Measurements from ENCODE around the gene MLST8. TPM values are rescaled to one million over a fixed set of nuclear protein-coding genes. Genes with fewer than 3 reads are reported as not detected.
A peak's percentile ranks its signal among the peaks of the same experiment; 100 is the strongest.

MLST8 gene
- total RNA-seq, 1 donor from 2014 or later: 9.4 TPM

DNA sequence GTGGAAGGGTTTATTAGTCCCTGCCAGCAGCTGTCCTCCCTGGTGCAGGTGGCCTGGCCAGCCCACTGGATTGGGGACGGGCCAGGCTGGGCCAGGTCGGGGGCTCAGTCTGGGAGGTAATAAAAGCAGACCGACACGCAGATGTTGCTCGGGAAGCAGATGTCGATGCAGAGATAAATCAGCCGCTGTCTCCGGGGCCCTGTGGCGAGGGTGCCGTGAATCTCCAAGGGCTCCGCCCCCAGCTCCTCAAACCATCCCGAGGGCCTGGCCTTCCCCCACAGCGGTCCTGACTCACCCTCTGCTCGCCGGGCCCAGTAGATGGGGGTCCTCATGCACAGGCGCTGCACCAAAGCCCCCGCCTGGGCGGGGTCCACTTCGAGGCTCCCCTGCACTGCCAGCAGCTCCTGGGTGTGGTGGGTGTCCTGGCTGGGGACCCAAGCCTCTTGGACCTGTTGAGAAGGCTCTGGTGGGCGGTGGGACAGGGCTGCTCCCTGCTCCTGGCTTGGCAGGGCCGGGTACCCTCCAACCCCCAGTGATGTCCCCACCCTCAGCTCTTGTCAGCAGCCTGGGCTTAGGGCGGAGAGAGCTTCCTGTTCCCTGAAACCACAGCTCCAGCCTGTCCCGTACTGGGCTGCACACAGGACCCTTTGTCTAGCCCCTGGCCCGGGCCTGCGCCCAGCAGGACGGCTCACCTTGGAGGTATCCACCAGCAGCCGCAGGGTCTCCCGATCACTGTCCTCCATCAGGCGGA is 4.2 kb downstream of the MLST8 start:
- no peak for DNase-seq

DNA sequence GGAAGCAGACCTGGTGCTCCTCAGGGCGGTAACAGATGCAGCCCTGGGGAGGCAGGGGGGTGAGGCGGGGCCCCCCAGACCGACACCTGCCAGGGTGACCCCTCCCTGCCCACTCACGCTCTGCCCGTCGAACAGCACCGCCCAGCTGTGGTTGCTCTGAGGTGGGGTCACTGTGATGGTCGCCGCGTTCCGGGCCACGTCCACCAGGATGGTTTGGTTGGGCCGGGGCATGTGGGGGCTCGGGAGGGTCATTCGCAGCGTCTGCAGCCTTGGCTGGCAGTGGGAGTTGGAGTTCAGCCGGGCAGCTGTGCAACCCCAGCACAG is 4.7 kb downstream of the MLST8 start:
- no peak for DNase-seq

GRCh38 chr16:2210386-2211365 is 5.4 kb downstream of the MLST8 start, which contains the start of gene BRICD5:
Gene BRICD5, minus strand, starts transcription at chr16:2210863. Its CDS starts 30 bp downstream, at chr16:2210833.
- DNase-seq: no peak

- DNase-seq: no peak
These were observed 6.7 kb downstream of the MLST8 start for GRCh38 chr16:2211923-2212347.

GRCh38 chr16:2212362-2213324 is 7.4 kb downstream of the MLST8 start:
- peak; percentile 15 for DNase-seq

DNA sequence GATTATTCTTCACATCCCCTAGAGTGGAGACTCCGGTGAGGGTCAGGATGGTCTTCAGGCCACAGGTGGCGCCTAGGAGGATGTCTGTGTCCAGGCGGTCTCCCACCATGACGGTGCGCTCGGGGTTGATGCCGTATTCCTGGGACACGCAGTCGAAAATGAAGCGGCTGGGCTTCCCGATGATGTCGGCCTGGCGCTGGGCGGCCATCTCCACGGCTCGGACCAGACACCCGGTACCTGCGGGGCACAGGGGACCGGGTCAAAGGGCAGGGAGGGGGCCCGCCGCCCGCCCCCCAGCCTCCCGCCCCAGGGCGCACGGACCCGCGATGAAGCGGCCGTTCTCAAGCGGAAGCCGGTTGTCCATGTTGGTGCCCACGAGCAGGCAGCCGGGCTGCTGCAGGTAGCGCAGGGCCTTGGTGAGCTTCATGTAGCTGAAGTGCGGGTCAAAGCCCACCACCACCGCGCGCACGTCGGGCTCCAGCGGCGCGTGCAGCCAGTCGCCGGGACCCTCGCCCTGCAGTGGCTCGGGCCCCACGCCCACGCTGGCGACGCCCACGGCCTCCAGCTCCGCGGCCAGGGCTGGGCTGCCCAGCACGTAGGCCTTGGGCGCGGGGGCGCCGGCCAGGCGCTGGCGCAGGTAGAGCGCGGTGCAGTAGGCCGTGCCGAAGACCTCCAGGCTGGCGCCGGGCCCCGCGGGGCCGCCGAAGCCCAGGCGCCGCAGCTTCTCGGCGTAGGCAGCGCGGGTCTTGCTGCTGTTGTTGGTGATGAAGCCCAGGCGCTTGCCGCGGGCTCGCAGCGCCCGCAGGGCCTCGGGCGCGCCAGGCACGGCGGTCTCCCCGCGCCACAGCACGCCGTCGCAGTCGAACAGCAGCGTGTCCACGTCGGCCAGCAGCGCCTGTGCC is 8.8 kb downstream of the MLST8 start:
- DNase-seq: no peak

GRCh38 chr16:2214719-2214968 is 9.4 kb downstream of the MLST8 start, which contains the start of gene PGP:
Gene PGP, minus strand, starts transcription at chr16:2214840. Its CDS starts 63 bp downstream, at chr16:2214777.
- DNase-seq: no peak

DNA sequence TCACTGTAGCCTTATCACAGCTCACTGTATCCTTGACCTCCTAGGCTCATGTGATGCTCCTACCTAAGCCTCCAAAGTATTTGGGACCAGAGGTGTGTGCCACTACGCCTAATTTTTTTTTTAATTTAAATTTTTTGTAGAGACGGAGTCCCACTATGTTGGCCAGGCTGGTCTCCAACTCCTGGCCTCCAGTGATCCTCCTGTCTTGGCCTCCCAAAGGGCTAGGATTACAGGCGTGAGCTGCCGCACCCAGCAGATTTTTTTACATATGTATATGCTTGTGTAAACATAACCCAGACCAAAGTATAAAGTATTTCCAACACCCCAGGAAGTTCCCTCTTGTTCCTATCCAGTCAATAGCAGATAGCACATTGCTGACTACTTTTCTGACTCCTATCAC is 11.1 kb downstream of the MLST8 start:
- DNase-seq: no peak

DNA sequence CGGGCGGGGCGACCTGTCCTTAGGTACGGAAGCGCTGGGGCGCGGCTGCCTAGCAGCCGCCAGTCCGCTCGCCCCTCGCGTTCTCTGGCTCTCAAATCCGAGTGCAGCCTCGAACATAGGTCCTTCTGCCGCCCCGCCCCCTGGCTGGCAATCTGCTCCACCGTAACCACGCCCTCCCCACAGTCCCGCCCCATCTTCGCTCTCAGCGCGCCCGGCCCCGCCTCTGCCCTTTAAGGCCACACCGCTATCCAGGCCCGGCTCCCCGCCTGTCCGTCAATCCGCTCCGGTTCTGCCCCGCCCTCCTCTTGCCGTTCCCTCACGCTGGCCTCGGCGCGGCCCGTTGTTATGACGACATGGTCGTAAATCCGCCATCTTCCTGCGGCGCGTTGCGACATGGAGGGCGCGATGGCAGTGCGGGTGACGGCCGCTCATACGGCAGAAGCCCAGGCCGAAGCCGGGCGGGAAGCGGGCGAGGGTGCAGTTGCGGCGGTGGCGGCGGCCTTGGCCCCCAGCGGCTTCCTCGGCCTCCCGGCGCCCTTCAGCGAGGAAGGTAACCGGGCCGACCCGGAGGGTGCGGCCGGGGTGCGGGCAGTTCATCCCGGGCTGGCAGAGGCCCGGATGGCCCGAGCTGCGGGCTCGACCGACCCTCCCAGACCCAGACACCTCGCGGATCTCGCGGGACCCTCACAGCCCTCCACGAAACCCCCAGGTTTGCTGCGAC is 18.1 kb downstream of the MLST8 start, which contains the start of gene E4F1:
TSS of gene E4F1 (plus strand) at position 371 of the 721 bp plus-strand sequence. CDS start at position 394, 23 bp downstream.
- DNase-seq: peak; percentile 99

GRCh38 chr16:2223942-2224486 is 18.8 kb downstream of the MLST8 start:
- DNase-seq: peak; percentile 15

GRCh38 chr16:2226245-2226793 is 21.1 kb downstream of the MLST8 start:
- DNase-seq: no peak

GRCh38 chr16:2226918-2227317 is 21.7 kb downstream of the MLST8 start:
- no peak for DNase-seq

DNA sequence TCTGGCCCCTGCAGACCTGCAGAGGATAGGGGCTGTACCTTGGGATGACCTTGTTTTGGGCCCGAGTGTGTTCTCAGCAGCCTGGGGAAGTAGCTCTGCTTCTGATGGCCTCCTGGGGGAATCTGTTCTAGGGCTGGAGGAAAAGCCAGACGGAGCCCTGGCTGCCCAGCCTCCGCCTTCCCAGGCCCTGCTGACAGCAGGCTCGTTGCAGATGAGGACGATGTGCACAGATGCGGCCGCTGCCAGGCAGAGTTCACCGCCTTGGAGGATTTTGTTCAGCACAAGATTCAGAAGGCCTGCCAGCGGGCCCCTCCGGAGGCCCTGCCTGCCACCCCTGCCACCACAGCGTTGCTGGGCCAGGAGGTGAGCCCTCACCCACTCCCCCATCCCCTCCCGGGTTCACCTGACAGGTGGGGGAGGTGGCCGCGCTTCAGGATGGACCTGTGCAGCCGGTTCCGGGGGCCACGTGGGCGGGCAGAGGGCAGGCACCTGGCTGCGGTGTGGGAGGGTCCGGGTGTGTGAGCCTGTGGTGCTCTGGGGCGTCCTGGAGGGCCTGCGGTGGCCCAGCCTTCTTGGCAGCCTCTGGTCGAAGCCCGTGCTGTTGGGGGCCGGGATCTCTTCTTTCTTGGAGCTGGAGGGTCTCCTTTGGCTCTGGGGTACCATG is 23.0 kb downstream of the MLST8 start:
- DNase-seq: no peak

- DNase-seq: no peak
These were observed 23.8 kb downstream of the MLST8 start for GRCh38 chr16:2229091-2229490.

DNA sequence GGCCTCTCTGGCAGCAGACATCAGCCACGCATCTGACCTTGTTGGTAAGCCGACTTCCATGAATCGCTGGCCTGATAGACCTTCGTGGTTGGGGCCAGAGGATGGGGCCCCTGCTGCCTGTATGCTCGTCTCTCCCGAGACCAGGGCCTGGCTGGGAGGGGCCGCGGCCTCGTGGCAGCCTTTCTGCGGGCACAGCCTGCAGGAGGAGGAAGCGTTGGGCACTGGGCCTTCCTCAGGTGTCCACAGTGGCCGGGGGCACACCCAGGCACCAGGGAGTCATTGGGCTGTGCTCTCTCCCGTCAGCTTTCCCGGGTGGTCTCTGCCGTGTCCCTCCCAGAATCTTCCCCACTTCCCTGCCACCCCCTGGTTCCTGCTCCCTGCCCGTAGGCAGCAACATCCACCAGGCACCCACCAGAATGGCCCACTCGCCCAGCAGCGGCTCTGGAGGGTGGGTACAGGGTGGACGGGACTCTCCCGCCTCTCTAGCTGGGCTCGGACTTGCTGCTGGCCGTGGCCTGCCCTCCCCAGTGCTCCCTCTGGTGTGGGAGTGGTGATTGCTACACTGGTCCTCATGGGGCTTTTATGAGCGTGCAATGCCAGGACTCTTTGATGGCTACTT is 24.5 kb downstream of the MLST8 start:
- DNase-seq: no peak

GRCh38 chr16:2230376-2230775 is 25.1 kb downstream of the MLST8 start:
- no peak for DNase-seq

- no peak for DNase-seq
These were observed 26.0 kb downstream of the MLST8 start for GRCh38 chr16:2231016-2231931.
